Renal pelvis (tissue), 4 donors: ENCODE data around the gene CDX1. TPM values are rescaled to one million over a fixed set of nuclear protein-coding genes. Genes with fewer than 3 reads are reported as not detected.

ENCODE experiments used
- DNase-seq: peaks from one replicate; pipeline ENCODE4 v3.0.0-alpha.2; 2013
- polyA plus RNA-seq, 3 donors: library from polyadenylated mRNA; unstranded; fragments of 120-200 nt; gene quantifications; one replicate each; pipeline ENCODE4 v1.2.1, GENCODE V29; 2013; ENCODE audit not compliant: insufficient read length in 3 of 3

The CDX1 gene
- polyA plus RNA-seq, 3 donors: 0.84 to 1.1 (median 0.89) TPM

DNA sequence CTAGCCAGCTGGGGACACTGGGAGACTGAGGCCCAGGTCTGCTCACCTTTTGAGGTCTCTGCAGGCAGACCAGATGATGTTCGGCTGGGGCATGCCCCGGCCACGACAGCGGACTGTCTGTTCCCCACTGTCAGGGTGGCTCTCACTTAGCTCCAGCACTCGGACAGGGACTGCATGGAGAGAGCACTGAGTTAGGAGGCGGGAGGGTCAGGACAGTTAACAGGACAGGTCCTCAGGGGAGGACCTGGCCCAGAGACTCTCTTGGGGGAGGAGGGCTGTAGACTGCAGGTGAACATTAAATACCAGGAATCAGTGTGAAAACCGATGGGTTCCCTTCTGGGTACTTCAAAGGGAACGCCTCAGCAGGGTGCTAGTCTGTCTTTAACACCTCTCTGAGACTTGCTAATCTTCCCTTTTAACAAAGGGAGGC lies 36.1 kb upstream of the CDX1 start:
- no peak for DNase-seq

GRCh38 chr5:150131461-150131860 lies 35.1 kb upstream of the CDX1 start:
- DNase-seq: no peak

DNA sequence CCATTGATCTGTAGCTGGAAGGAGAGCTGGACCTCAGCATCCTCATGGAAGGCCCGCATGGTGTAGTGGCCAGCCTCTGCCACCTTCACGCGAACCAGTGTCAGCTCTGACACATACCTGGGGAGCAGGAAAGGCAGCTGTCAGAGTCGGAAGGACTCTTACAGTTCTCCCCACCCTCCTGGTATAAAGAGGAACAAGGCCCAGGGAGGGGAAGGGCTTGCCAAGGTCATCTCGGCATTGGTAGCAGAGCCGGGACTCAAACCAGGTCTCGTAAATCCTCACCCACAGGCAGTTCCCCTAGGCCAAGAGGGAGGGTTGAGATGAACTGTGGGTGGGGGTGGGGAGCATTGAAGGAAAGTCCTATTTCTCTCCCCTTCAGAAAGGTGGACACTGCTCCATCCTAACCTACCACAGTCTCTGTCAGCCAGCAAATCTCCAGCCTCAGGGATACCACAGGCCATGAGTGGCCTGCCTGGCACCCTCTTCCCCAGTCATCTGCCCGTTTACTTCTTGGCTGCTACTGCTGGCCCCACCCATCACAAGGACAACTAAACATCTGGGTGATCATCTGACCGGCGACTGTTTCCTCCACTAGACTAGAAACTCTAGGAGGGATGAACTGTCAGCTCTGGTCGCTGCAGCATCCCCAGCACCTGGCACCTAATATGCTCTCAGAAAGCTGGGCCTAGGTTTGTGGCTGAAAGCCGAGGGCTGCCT lies 34.4 kb upstream of the CDX1 start:
- no peak for DNase-seq

DNA sequence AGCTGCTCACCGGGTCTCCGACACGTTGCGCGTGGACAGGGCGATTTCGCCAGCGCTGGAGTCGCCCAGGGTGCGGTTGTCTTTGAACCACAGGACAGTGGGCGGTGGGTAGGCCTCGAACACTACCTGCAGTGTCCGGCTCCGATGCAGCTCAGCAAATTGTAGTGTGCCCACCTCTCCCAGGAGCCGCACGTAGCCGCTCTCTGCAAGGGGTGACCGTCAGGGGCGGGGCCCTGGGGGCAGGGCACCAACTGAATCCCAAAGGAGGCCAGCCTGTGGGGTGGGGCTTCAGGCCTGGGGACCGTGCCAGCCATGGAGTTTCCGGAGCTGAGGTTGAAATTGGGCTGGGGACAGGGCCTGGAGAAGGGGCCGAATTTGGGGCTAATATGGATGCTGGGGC lies 33.8 kb upstream of the CDX1 start:
- no peak for DNase-seq

- no peak for DNase-seq
Measured at GRCh38 chr5:150133581-150134197, 32.9 kb upstream of the CDX1 start.

DNA sequence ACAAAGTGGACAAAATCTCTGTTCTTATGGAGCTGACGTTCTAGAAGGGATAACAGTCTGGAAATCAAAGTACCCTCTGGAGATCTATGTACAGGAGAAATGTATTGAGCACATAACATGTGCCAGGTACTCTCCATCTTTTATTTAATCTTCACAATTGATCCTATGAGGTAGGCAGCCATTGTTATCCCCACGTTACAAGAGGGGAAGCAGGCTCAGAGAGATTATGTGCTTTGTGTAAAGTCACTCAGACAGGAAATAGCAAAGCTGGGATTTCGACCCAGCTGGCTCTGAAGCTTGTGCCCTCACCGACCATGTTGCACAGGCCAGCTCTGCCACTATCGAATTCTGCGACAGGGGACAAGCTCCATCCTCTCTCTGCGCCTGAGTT lies 32.4 kb upstream of the CDX1 start:
- DNase-seq: no peak

GRCh38 chr5:150135557-150136304 lies 30.8 kb upstream of the CDX1 start:
- no peak for DNase-seq

- DNase-seq: no peak
Measured at GRCh38 chr5:150136305-150137167, 30.0 kb upstream of the CDX1 start.

DNA sequence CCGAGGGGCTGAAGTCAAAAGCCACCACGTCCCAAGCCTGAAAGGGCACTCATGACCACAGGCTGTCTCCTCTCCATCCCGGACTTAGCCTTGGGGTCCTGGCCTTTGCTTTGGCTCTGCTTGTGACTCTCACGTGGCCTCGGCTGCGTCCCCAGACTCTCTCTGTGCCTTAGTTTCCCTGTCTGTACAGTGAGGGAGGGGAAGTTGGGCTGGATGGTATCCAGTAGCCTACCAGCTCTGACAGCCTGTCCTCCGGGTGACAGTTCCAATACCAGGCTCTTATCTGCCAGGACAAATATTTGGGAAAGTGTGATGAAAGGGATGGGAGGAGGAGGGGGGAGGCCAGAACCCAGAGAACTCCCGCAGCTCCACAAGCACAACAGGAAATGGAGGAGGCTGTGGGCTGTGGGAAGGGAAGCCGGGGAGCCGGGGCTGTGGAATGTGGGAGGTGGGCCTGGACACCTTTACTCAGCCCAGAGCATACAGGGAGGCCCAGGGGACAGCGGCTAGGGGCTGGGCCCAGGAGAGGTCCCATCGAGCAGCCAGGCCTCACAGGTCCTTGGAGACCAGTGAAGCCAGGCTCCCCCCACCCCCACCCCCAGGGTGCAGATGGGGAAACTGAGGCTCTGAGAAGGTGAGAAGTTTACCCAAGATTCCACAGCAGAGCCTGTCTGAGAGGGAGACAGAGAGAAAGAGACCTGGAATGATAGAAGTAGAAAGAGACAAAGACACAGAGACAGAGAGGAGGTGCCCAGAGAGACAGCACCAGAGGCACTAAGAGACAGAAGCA lies 29.2 kb upstream of the CDX1 start:
- no peak for DNase-seq

DNA sequence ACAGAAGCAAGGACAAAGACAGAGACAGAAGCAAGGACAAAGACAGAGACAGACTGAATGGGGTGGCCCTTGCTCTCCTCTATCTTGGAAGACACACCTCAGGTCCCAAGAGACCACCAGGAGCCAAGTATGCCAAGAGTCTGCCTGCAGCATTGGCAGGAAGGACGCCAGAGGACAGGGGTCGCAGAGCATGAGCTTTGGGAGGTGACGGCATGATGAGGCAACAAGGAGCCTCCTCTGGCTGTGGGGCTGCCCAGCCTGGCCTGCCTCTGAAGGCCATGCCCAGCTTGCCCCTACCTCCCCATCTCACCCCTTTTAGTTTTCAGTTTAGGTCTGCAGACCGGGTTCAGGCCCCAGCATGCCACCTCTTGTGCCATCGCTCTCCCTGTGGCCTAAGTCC lies 28.6 kb upstream of the CDX1 start:
- DNase-seq: no peak

- DNase-seq: peak; percentile 94
Measured at GRCh38 chr5:150138551-150139265, 27.9 kb upstream of the CDX1 start.

GRCh38 chr5:150139334-150139733 lies 27.2 kb upstream of the CDX1 start:
- DNase-seq: no peak

DNA sequence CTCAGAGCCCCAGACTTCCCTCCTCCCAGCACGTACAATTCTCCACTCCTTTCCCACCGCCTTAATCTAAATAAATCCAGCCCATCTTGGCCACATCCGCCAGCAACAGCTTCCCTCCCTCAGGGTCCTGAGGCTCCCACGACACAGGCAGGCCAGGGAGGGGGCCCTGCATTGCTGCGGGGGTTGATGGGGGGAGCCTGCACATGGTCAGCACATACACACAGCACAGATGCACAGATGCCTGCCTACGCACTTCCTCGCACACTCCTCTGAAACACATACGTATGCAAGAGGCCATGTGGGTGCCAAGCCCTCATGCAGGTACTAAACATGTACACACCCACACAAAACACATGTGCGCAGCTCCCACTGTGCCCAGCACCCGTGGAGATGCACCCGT lies 25.7 kb upstream of the CDX1 start:
- DNase-seq: peak; percentile 75

GRCh38 chr5:150141544-150142184 lies 24.9 kb upstream of the CDX1 start:
- no peak for DNase-seq

GRCh38 chr5:150142185-150142958 lies 24.2 kb upstream of the CDX1 start:
- no peak for DNase-seq

- DNase-seq: no peak
Measured at GRCh38 chr5:150142959-150143349, 23.6 kb upstream of the CDX1 start.

DNA sequence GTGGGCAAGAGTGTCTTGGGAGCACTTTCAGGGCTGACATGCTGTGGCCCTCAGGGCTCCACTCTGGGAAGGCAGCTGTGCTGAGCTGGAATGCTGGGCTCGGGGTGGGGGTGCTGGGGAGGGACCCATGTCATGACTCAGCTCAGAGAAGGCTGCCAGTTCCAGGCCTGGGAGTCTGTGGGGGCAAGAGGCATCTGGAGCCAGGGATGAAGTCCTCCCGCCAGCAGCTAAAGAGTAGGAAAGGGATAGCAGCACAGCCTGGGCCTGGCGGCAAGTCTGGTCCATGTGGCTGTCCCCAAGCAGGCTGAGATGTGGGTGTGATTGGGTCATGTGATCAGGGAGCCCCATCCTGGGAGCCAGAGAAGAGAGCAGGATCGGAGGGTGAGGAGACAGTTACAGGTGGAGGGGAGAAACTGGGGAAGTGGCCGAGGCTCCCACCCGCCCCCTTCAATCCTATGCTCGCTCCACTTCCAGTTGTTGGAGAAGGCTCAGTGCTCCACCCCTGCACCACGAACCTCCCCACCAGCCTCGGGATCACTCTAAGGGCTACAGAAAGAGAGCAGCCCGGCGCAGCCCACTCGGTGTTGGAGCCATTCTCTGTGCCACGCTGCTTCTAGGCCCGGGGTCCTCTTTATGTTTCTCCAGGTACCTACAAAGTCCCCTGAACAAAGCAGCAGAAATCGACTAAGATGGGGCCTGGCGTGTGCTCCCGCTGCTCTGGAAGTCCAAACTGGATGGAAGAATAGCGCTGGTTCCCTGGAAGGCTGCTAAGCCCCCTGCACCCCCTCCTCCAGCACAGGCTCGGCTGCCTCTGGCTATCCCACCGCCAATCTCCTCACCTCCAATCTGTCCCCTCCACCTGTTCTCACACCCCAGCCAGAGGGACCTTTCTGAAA lies 23.0 kb upstream of the CDX1 start:
- no peak for DNase-seq

DNA sequence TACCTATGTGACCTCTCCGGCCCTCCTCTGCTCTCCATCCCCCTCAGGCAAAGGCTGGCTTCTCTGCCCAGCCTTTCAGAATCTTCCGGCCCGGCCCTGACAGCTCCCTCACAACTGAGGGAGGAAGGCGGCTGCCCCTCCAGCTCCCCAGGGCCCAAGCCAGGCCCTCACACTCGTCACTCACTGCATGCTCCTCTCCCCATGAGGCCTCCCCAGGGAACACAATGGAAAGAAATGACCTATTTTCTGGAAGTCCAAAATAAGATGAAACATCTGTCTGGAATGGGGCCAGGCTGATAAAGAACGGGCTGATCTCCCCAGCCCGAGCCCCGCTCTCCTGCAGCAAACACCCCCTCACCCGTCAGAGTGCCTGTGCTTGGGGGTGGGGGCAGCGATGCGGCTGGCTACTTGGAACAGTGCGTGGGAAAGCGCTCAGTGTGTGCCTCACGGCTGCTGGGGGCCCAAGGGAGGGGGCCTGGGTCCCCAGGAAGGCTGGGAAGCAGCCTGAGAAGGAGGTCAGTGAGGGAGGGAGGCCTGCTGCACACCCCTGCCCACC lies 22.3 kb upstream of the CDX1 start:
- no peak for DNase-seq
